ENCODE results near the gene SHROOM1.

Gene SHROOM1

GRCh38 chr5:132849347-132849746, 18.9 kb upstream of the SHROOM1 start:
- no peak for DNase-seq

DNA sequence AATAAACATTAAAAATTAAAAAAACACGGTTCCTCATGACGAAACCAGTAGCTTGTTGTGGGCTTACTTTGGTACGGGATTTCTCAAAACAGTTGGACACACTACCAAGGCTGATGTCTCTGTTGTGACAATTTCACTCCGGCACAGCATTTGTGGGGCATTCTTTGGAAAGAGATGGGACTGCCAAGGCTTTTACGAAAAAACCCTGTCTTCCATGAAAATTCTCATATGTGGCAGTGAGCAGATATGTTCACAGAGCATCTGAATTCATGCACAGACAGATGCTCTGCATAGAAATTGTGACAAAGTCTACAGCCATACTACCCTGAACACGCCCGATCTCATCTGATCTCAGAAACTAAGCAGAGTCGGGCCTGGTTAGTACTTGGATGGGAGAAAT, 17.8 kb upstream of the SHROOM1 start:
- no peak for DNase-seq

- DNase-seq, result no peak
These were observed 10.9 kb upstream of the SHROOM1 start for GRCh38 chr5:132841305-132841704.

- DNase-seq, result no peak
These were observed 10.4 kb upstream of the SHROOM1 start for GRCh38 chr5:132840896-132841295.

GRCh38 chr5:132840313-132840712, 9.9 kb upstream of the SHROOM1 start:
- no peak for DNase-seq

GRCh38 chr5:132839426-132840301, 9.2 kb upstream of the SHROOM1 start:
- no peak for DNase-seq

DNA sequence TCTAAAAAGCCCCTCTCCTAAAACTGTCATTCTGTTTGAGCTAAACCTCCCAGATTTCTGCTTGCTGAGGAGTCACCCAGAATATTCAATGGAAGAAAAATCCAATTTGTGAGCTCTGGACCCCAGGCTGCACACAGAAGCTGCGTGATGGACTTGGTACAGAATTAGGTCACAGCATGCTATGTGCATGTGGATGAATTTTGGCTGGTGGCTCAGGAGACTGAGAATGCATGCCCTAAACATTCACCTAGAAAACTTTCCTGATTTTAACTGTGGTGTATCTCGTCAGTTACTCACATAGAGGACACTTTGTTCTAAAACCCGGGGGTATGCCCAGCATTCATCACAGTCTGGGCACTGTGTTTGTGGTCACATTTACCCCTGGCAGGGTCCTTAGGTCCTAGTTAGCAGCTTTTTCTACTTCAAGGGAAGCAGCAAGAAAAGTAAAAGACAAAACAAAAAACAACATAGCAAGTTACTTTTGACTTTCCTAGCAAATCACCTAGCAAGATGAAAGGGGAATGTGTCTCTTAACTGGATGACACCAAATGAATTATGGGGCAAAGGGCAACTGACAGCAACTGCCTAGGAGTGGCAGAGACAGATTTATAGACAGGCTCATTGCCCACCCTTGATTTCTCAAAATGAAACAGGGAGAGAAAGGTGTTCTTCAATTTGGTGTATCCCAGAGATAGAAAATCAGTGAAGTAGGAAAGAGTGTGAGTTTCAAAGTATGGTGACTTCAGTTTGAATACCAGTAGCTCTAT, 8.3 kb upstream of the SHROOM1 start:
- no peak for DNase-seq

DNA sequence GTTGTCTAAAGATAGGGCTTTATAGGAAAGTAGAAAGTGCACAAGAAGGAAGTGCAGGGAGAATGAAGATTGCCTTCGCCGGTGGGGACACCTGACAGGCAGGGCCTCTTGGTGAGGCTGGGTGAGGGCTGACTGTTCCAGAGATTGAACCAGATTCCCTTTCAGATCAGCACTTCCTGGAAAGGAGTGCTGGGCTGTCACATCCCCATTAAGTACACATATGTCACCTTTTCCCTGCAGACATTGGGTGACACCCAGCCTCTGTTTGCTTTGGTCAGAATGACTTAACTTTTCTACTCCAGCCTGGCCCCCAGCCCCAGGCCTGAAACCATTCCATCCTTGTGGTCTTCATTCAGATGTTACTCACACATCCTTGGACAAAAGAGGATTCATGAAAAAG, 7.4 kb upstream of the SHROOM1 start:
- no peak for DNase-seq

- no peak for DNase-seq
These were observed 6.4 kb upstream of the SHROOM1 start for GRCh38 chr5:132836852-132837251.

DNA sequence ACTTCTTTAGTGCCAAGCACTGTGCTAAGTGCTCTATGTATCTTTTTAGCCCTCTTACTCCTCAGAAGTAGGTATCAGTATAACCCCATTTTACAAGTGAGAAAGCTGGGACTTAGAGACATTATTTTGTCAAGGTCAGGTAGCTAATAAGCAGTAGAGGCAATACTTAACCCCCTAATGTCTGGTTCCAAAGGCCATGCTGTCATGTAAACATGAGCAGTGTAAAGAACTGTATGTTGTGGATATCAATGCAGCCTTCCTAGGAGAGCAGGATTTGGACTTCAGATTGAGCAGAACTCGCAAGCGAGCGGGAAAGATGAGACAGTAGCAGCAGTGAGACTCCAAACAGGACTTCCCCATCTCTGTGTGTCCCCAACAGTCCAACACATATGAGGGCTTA, 3.6 kb upstream of the SHROOM1 start:
- DNase-seq, result no peak

GRCh38 chr5:132832612-132833011, 2.2 kb upstream of the SHROOM1 start:
- DNase-seq, result no peak

GRCh38 chr5:132831095-132831860, 831 bp upstream of the SHROOM1 start:
- DNase-seq, result no peak

DNA sequence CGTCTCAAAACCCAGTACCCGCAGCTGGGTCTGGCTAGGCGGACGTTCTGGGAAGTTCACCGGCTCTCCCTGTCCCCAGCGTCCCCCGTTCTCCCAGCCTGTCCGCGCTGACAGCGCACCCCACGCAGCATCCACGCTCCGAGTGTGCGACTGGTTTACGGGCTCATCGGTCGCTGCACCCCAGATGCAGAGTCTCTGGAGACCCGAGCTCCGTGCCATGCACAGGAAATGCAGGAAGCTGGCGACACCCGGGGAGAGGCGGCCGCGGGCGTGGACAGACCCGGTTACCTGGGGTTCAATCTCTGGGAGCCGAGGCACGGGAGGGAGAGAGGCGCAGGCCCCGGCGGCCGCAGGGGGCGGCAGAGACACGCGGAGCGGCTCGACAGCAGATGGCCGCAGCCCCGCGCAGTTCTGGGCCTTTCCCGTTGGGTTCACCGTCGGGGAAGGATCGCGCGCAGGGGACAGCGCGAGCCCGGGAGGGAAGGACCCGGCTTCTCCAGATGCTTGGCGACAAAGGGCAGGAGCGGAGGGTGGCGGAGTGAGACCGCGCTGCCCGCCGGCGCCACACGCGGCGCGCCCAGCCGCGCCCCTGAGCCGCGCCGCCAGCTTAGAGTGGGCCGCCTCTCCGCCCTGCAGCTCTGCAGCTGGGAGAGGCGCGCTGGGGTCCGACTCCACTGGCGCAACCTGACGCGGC, 558 bp downstream of the SHROOM1 start:
- peak; percentile 74 for DNase-seq

DNA sequence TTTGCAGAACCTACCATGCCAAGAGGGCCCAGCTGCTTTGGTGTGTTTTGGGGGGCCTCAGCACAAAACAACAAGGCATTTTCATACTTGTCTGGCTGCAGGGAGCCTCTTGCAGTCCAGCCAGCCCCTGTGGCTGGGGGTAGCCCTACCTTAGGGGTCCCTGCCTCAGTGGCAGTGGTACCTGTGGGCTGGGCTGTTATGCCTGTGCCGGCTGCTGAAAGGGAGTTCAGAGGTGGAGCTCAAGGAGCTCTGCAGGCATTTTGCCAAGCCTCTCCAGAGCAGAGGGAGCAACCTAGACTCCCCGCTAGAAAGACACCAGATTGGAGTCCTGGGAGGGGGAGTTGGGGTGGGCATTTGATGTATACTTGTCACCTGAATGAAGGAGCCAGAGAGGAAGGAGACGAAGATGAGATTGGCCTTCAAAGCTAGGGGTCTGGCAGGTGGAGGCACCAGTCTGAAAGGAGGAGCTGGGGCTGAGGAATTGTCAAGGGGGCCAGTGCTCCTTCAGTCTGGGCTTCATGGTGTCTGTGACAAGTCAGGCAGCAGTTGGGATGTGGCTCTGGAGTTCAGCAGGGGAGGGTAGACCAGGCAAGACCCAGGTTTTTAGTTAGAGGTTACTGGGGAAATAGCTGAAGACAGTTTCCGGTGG, 1.5 kb downstream of the SHROOM1 start:
- no peak for DNase-seq

GRCh38 chr5:132827943-132828673, 2.3 kb downstream of the SHROOM1 start:
- no peak for DNase-seq

DNA sequence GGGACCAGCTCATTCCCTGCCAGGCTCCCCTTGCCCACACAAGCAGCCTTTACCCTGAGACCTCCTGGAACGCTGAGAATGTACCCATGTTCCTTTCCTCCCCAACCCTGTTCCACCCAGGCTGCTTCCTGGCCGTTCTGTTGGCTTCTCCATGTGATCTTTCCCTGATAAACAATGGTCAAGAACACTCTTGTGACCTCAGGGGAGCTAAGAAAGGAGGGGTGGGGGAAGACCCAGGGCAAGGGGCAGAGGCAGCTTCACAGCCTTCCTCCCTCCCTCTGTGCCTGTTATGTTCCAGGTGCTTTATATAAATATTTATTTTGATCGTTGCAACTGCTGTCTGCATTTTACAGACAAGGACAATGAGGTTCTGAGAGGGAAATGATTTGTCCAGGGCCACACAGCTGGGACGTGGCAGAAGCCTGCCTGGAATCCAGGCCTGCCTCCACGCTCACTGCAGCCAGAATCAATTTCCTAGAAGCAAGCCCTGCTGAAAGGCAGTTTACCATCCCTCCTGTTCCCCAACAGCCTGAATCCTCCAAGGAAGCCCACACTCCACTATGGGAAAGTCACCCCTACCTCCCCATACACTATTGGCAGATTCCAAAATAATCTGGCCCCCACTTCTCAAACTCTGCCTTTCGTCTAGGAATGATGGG, 3.9 kb downstream of the SHROOM1 start:
- DNase-seq, result no peak

DNA sequence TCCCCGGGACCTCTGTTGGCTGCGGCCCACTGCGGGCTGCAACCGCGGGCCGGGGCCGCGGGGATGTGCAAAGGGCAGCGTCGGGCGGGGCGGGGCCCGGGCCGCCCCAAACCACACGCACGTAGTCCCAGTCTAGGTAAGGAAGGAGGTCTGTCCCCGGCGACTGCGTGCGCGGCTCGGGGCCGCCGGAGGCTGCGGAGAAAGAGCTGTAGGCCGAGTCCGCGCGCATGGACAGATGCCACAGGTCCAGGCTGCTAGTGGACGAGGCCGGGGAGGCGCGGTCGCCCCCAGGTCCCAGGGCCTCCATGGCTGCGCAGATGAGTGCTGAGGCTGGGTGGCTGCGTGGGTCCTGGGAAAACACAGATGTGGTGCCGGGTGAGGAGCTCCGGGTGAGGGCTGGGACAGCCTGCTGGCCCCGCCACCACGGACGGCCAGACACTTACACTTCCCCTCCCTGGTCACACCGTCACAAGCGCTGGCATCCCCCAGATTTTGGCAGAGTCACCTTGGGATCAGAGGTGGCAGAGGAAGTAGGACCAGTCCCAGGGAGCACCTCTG, 4.5 kb downstream of the SHROOM1 start:
- no peak for DNase-seq

DNA sequence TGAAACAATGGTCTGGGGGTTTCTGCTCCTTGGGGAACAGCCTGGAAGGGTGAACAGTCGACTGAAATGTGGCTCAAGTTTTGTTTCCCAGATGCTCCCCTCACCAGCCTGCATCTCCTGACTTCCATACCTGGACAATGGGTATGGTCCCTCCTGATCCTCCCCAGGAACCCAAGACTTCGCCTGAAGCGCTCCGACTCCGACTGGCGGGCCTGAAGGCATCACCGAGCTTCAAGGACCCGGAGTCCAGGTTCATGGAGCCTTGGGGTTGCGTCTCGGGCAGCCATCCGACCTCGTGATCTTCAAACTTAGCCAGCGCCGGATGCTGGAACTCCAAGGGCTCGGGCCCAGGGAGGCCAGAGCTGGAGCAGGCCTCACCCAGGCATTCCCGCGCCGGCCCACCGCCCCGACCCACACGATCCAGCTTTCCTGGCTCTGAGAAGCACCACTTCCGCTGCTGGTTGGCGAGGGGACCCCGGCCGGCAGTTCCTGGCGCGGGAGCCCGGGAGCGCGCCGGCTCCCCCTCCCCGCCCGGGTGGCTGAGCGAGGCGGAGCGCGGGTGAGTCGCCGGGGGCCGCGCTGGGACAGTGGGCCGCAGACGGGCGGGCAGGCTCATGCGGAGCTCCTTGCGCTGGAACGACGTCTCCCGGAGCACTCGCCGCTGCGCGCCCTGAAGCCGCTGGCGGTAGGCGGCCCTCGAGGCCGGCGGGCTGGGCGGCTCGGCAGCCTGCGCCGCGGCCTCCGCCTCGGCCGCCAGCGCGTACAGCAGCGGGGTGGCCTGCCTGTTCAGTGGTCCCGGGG, 5.2 kb downstream of the SHROOM1 start:
- DNase-seq, result no peak

GRCh38 chr5:132824426-132824825, 6.0 kb downstream of the SHROOM1 start:
- DNase-seq, result no peak
